Measurements from ENCODE around the gene TLR5.
A peak's percentile ranks its signal among the peaks of the same experiment; 100 is the strongest.

The TLR5 gene

DNA sequence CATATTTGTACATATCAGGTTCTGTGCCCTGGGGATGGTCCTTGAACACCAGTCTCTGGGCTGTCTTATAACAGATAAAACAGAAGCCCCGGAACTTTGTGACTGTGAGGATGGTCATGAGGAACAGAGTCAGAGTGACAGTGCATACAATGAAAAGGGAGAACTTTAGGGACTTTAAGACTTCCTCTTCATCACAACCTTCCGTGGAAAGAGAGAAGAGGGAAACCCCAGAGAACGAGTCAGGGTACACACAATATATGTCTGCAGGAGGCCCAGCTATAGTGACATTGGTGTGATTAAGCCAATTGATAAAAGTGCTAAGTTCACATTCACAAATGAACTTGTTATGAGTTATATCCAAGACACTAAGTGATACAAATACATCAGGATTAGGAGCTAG lies 32.1 kb downstream of the TLR5 start:
- peak; percentile 50 for ATAC-seq

DNA sequence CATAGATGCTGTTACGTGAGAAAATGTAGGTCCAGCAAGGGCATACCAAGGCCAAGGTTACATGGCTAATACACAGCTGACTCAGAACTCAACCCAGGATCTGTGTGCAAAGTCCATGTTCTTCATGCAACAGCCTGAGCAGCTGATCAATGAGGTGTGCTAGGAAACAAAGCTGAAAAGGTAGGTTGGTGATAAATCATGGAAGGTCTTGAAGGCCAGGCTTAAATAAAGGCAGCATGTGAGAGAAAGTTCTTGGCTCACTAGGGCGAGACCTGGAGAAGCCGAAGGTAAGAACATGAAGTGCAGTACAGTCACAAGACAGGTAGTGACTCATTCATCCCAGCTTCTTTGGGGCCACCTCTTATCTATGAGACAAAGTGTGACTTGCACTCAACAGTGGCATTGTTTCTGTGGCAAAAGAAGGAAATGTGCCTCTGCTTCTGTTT lies 33.4 kb downstream of the TLR5 start:
- no peak for DNase-seq
- ATAC-seq, result peak; percentile 81

More for the DNA sequence above, 32.1 kb downstream of the TLR5 start:
- DNase-seq, result no peak

DNA sequence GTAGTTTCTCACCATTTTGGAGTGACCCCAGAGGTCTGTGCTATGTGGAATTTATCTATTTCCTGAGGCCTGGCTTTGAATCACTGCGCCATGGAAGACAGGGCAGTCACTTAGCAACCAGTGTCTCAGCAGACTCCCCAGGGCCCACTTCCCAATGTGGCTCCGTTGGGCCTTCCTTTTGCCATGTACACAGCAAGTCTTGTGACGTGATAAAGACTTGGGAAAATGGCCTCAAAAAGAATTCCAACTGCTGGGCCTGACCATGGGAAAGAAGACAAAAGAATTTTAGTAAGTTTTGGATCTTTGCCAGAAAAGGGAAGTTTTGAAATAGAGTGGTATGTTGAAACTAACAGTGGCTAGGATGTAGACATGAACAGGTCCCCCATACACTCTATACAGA lies 36.2 kb downstream of the TLR5 start:
- DNase-seq (no peak), ATAC-seq (no peak)

DNA sequence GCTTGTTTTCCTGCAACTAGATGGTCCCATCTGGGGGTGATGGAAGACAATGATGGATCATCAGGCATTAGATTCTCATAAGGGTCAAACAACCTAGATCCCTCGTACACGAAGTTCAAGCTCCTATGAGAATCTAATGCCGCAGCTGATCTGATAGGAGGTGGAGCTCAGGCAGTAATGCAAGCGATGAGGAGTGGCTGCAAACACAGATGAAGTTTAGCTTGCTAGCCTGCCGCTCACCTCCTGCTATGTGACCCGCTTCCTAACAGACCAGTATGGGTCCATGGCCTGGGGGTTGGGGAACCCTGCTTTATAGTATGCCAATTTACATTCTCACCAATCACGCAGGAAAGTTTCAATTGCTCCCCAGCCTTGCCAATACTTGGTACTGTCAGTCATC lies 37.5 kb downstream of the TLR5 start:
- no peak for ATAC-seq
- DNase-seq, result no peak

DNA sequence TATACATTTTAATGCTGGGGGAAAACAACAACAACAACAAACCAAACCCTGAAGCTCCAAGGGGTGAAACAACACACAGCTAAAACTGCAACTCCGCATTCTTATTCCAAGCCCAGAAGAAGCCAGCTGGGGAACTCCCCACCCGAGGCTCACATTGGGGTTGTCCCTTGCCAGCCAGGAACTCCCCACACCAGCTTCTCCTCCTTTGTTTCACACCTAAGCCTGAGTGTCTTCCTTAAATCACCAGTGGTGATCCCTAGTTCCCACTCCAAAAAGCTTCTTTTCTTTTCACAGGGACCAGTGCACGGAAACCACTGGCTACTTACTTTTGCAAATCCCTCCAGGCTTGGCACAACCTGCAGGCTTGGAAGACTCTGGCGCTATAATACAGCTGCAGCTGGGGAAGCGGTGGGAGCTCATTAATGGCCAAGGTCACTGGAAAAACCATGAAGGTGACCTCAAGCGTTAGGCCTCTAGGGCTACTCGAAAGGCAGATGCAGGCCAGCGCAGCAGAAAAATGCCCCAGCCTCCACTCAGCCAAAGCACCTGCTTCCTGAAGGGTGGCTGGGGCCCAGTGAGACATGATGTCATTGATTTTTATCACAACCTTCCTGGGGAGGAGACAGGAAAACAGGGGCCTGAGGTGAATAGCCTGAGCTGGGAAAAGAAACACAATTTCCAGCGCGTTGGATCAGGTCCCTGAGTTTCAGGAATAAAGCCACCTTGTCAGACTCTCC lies 40.1 kb downstream of the TLR5 start:
- DNase-seq (no peak), ATAC-seq (no peak)

DNA sequence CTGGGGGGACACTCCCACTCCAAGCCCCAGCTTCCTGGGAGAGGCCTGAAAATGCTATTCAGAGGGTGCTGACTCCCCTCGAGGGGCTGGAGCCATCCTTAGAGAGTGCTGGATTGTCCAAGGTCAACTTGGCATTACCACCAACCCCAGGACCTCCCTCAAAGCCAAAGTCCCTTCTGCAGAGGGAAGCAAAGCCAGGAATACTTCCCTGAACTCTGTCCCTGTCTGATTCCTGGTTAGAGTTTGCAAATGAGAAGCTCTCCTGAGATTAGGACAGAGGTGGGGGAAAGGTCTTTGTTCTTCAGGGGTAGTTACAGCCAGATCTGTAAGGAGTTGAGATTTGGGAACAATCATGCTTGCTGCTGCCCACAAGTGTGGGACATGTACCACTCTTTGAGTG lies 45.3 kb downstream of the TLR5 start:
- DNase-seq, result no peak
- no peak for ATAC-seq

DNA sequence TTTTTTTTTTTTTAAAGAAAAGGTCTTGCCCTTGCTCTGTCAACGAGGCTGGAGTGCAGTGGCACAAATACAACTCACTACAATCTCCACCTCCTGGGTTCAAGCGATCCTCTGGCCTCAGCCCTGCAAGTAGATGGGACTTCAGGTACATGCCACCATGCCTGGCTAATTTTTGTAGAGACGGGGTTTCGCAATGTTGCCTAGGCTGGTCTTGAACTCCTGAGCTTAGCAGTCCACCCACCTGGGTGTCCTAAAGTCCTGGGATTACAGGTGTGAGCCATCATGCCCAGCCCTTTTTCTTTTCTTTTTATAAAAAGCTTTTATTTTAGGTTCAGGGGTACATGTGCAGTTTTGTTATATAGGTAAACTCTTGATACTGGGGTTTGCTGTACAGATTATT lies 47.2 kb downstream of the TLR5 start:
- no peak for DNase-seq
- ATAC-seq, result no peak

DNA sequence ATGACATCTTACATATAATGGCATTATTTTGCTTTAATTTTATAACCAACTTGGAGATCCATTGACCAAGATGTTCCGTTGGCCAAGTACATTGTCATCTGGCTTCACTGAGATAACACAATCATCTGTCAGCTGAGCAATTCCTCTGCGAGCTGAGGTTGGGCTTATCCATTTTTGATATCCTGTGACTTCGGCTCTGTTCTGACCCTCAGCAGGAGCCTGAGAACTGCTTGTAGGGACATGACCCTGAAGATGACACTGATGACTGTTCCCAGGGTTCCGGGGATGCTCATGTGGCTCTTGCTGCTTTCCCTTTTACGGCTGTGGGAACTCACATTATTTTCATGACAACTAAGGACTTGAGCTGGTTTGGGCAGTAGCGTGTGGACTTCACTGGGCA lies 51.2 kb downstream of the TLR5 start:
- ATAC-seq (no peak), DNase-seq (no peak)

DNA sequence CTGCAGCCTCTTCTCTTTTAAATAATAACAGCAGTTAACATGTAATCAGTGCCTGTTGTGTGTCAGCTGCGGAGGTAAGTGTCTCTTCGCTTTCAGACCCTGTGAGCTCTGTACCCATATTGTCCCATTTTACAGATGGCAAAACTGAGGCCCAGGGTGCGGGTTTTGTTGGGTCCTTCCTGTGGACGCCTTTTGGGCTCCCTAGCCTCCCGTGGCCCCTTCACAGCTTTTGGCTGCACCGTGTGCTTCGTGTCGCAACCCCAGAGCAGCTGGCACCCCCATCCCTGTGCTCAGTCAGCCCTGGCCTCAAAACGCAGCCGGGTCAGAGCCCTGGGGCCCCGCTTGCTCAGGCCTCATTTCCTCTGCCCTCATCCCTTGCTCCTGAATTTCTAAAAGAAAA lies 53.8 kb downstream of the TLR5 start:
- no peak for DNase-seq

DNA sequence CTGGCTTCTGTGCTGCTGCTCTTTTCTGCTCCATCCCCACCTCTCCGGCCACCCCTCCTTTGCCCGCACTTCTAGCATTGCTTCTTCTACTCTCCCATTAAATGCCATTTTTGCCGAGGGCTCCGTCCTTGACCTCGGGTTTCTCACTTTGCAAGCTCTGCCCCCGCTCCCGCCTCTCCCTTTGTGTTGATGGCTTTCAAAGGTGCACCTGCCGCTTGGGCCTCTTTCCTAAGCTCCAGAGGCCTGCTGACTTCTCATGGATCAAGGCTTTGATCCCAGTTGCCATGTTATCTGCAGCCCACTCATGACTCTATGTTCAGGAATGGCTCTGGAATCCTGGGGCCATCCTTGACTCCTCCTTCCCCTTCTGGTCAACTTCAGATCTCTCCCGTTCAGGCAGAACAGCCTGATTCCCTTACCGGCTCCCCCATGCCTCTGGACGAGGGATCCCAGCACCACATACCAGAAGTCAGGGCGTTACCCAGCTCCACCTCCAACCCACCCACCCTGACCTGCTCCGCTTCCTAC lies 54.3 kb downstream of the TLR5 start:
- ATAC-seq (no peak), DNase-seq (no peak)

More for the DNA sequence above, 53.8 kb downstream of the TLR5 start:
- no peak for ATAC-seq

DNA sequence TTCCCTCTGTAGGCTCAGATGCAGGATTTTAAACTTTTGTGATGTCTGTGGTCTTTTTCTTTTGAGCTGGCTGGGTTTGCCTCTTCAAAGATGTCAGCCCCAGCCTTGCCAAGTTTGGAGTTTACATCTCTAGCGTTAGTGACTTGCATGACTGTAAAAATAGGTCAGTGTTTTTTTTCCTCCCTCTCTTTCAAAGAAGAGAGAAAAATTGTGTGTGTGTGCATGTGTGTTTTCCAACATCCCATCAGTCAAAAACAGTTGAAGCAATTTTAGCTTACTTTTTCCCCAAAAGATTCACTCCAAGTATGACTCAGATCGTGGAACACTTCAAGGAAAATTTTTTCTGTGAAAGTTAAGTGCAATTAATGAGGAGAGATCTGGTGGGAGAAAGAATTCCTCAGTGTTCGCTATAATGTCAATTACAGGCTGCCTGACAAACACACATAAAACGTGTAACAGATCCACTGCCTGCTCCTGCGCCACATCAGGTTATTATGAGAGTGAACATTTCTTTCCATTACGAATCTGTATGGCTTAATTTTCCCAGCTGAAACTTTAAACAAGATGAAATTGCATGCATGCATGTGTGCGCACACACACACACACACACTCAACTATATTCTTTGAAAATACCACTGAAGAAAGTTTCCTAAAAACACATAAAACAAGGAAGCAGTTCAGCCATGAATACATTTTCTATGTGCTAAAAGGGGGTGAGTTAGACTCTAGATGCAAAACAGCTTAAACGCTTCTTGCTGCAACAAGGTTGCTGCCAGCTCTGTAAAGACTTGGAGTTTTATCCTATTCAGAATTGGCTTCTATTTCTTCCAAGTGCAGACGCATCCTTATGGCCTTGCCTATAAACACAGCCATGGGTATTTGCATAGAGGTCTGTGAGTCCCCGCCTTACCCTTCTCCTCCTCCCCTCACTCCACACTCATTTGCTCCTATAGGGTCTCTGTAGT lies 55.5 kb downstream of the TLR5 start:
- DNase-seq (no peak), ATAC-seq (no peak)

DNA sequence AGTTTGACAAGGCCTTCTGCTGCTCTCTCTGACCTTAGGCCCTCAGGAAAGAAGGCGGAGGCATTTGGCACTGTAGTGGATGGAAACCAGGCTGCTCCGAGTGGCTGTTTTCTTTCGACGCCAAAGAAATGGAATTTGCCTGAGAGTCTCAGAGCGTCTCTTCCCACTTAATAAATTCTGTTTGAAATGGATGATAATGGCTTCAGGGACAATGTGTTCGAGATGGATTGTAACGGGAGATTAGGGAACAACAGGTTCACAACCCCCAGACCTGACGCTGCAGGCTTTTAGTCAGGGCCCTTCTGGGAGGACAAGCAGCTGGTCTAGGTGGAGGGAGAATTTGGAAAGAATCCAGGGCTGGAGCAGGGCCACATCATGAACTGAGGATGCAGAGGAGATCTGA lies 58.6 kb downstream of the TLR5 start:
- ATAC-seq, result no peak
- no peak for DNase-seq

DNA sequence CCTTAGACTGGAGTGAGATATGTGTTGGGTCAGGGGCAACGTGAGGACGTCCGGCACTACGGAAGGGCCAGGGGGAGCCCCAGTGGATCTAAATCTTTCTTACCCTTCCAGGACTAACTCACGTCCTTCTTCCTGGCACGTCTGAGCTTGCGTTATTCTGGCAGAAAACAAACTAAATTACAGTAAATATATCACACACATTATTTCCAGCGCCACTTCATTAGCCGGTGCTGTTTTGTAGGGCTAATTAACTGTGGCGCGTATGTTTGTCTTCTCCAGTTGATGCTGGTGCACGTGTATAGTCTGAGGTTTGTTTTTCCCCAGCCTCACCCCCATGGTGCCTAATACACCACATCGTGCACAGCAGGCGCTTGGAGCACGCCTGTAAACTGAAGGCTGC lies 59.2 kb downstream of the TLR5 start:
- DNase-seq, result no peak
- ATAC-seq, result no peak

DNA sequence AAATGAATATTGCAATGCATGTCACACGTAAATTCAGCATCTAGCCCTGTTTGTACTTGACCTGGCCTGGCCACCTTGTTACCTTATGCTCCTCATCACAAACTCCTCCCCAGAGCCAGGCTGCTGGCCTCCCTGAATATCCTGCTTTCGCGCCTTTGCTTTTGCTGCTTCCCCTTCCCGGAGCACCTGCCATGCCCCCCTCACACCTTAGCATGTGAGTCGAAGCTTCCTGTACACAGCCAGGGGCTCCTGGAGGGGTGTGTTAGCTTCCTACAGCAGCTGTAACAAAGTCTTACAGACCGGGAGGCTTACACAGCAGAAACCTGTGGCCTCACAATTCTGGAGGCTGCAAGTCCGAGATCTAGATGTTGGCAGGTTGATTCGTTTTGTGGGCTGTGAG lies 60.1 kb downstream of the TLR5 start:
- ATAC-seq (no peak), DNase-seq (no peak)

DNA sequence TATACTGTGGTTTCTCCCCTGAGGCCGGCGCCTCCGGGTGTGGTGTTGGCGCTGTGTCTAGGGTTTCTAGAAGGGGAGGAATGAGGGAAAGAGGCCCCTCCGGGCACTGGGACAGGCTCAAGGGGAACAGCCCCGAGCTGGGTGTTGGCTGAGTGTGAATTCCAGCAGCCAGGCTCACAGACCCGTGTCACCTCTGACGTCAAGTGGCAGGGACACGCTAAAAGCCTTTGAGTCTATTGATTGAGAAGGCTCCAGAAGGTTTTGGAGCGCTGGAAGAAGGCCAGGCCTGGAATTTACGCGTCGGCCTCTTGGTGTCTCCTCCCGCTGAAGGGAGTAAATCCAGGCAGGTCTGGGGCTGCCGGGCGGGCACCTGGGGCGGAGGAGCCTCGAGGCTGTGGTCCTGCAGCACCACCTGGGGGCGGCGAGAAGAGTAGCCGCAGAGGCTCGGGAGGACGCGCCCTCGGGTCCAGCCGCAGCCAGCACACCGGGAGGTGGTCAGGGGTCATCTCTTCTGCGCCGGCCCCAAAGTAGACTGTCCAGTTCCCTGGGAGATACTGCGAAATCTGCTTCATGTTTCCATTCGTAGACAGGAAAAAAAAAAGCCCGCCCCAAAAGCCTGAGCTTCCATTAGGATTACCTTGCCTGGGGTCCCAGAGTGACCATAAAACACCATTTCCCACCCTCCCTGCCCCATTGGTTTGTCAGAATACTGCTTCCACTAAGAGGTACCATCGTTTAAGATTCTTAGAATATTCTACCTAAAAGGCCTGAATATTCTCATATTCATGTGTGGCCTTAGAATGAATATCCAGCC lies 61.7 kb downstream of the TLR5 start:
- ATAC-seq (peak; percentile 91), DNase-seq (peak; percentile 80)

DNA sequence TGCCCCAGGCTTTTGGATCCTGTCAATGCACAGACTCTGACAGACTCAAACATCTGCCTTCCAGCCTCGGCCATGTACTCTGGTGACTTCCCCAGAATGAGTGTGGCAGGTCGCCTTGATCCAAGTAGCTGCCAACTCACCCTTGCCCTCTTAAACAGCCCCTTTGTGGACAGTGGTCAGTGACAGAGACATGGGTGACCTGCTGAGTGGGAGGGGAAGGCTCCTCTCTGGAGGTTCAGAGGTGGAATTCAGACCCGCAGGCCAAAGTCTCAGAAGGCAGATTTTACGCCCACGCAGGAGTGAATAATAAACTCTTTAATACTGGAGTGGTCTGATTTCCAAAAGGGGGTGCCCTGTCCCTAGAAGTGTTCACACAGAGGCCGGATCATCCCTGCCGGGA lies 63.5 kb downstream of the TLR5 start:
- no peak for DNase-seq
- no peak for ATAC-seq

DNA sequence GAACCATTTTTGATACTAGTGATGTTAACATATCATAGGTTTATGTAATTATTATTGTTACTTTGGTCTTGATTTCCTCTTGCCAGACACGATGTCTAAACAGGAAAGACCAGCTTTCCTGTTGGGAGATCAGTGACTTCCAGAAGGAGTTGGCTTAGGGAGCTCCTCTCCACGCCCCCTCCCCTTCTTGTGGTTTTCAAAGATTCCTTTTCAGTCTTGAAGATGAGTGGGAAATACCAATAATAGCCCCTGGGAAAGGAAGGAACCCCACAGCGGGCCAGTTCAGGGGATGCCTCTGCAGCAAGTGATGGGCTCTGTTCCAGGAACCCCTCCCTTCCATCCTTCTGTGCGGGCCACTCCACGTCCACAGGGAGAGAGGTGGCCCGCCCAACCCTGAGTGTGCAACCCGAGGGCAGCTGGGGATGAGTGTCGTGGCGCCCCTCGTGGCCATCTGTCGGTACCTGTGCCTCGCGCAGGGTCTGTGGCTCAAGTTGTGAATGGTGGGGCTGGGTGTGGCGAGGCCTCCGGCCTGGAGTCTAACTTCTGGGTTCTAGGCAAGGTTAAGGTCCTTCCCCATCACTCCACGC lies 65.7 kb downstream of the TLR5 start:
- DNase-seq, result no peak
- no peak for ATAC-seq

DNA sequence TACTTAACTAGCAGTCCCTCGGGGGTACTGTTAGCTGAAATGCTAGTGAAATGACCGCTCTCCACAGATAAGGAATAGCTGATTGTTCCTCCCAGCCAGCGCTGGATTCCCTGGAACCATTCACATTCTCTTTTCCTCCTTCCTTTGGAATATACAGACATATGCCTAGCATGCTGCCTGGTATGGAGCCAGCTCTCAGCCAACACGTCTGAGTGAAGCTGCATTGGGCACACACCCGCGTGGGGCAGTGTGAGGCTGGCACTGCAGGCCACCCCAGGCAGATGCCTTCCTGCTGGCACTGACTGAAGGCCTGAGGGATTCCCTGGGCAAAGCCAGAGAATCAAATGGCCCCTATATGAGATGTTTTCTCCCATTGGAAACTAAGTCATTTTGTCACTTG lies 66.7 kb downstream of the TLR5 start:
- ATAC-seq (no peak), DNase-seq (no peak)

DNA sequence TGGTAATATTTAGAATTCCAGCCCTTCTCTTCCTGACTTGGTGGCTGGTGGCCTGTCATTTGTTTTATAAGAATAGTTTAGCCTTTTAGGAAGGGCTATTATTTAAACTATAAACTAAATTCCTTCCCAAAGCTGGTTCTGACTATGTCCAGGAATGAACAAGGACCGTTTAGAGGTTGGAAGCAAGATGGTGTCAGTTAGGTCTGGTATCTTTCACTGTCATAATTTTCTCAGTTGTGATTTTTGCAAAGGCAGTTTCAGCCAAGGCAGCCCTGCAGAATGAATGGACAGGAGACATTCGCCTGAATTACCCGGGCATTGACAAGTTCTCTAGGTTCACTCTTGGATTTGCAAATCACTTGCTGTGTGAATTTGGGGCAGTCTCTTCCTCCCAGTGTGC lies 67.2 kb downstream of the TLR5 start:
- DNase-seq (no peak), ATAC-seq (no peak)

DNA sequence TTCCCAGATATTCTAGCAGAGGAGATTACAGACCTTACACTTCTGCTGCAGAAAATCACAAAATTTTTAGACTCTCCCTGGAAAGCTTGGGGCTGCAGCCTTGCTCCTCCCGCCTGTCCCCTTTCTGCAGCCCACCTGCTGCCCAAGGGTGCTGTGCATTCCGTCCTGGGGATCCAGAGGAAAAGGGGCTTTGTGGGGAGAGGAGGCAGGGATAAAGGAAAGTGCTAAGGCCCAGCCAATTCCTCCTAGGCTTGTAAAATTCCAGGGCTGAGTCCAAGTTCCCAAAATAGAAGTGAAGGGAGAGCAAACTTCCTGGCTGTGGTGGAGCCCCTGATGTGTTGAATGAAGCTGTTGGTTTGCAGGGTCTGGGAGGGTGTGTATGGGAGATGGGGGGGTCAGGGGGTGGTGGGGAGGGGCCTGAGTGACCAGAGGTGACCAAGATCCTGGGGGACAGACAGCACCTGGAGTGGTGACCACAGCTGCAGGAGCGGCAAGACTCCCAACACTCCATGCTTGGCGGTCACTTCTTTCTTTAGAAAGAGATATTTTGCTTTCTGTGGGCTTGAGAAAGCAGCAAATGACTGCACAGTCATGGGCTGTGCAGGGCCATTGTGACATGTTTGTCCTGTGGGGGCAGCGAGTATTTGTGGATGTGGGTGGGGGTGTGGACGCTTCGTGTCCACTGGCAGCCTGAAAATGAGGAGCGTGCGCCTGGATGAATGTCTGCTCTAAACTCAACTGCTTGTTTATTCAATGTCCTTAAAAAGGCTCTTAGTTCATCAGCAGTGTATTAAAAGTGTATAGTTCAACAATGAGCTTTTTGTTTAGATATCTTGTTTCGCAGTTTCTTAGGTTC lies 68.4 kb downstream of the TLR5 start:
- ATAC-seq (no peak), DNase-seq (no peak)
